AG09309 (cell line): ENCODE data around the gene CCDC57.

Source experiments
- DNase-seq: peaks from one replicate; pipeline ENCODE4 v3.0.0-alpha.2; 2010; ENCODE audit warnings: low read depth
- H3K4me3 ChIP-seq: 2 replicates; pipeline ENCODE4 v1.5.1; 2011; ENCODE audit warnings: mild to moderate bottlenecking, low read depth, low read length, moderate library complexity; ENCODE audit not compliant: control insufficient read depth
- CTCF ChIP-seq: IDR thresholded peaks from 2 replicates; pipeline ENCODE4 v1.5.1; 2011; ENCODE audit warnings: mild to moderate bottlenecking, low read depth, low read length, inconsistent platforms; ENCODE audit not compliant: insufficient read depth, control insufficient read depth; ENCODE audit errors: missing control alignments

The CCDC57 gene

GRCh38 chr17:82104797-82105416, 107.7 kb downstream of the CCDC57 start:
- no peak for TF ChIP-seq CTCF
- no peak overlapping the region for H3K4me3 ChIP-seq
- no peak for DNase-seq

- no peak overlapping the region for H3K4me3 ChIP-seq
- no peak for DNase-seq
- TF ChIP-seq CTCF: no peak
These were observed 108.8 kb downstream of the CCDC57 start for GRCh38 chr17:82103553-82104451.

GRCh38 chr17:82101767-82102679, 110.6 kb downstream of the CCDC57 start:
- no peak overlapping the region for H3K4me3 ChIP-seq
- TF ChIP-seq CTCF: no peak

GRCh38 chr17:82101301-82101715, 111.3 kb downstream of the CCDC57 start:
- no peak for TF ChIP-seq CTCF
- DNase-seq: no peak
- no peak overlapping the region for H3K4me3 ChIP-seq

More at GRCh38 chr17:82101767-82102679, 110.6 kb downstream of the CCDC57 start:
- DNase-seq: no peak

- no peak overlapping the region for H3K4me3 ChIP-seq
- no peak for DNase-seq
- TF ChIP-seq CTCF: no peak
These were observed 111.9 kb downstream of the CCDC57 start for GRCh38 chr17:82100502-82101298.
